ENCODE measurements around the gene ATP8A2.
"Not testable (repeated sequence)": the region's sequence is repeated elsewhere in the genome, so short reads cannot be mapped to it uniquely, and the experiment has no call there.

The ATP8A2 gene

GRCh38 chr13:25538276-25538675 is 166.5 kb downstream of the ATP8A2 start:
- no peak for DNase-seq (ENCODE audit: low read depth in 4 of 4, low spot score in 1 of 4)

- DNase-seq (ENCODE audit: low read depth in 4 of 4, low spot score in 1 of 4): no peak
These were observed 169.8 kb downstream of the ATP8A2 start for GRCh38 chr13:25541434-25542123.

GRCh38 chr13:25548991-25549390 is 177.2 kb downstream of the ATP8A2 start:
- not testable (repeated sequence) for DNase-seq (ENCODE audit: low read depth in 4 of 4, low spot score in 1 of 4)

GRCh38 chr13:25561812-25562211 is 190.0 kb downstream of the ATP8A2 start:
- no peak for DNase-seq (ENCODE audit: low read depth in 4 of 4, low spot score in 1 of 4)

DNA sequence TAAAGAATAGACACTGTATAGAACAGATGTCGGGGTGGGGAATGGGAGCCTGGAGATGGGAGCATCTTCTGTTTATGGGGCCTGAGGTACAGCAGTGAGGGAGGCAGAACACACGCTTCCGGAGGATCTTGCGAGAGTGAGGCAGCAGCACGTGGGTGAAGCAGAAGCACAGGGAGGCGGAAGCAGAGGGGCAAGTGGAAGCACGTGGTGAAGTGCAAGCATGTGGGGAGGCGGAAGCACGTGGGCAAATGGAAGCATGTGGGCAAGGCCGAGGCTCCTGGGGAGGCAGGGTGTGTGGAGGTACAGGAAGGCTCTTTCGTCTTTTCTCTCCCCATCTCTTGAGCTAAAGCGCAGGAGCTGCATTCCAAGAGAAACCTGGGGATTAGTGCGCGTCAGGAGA is 198.4 kb downstream of the ATP8A2 start:
- no peak for DNase-seq (ENCODE audit: low read depth in 4 of 4, low spot score in 1 of 4)

GRCh38 chr13:25571237-25571636 is 199.5 kb downstream of the ATP8A2 start:
- DNase-seq (ENCODE audit: low read depth in 4 of 4, low spot score in 1 of 4): no peak

DNA sequence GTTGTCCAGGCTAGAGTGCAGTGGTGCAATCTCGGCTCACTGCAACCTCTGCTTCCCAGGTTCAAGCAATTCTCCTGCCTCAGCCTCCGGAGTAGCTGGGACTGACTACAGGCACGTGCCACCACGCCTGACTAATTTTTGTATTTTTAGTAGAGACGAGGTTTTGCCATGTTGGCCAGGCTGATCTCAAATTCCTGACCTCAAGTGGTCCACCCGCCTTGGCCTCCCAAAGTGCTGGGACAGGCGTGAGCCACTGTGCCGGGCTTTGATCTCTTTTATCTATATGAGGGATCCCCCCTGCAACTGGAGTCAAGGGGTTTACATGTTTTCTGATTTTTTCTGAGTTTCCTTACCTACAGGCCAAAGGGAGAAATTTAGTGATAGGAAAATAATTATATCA is 200.4 kb downstream of the ATP8A2 start:
- not testable (repeated sequence) for DNase-seq (ENCODE audit: low read depth in 4 of 4, low spot score in 1 of 4)

DNA sequence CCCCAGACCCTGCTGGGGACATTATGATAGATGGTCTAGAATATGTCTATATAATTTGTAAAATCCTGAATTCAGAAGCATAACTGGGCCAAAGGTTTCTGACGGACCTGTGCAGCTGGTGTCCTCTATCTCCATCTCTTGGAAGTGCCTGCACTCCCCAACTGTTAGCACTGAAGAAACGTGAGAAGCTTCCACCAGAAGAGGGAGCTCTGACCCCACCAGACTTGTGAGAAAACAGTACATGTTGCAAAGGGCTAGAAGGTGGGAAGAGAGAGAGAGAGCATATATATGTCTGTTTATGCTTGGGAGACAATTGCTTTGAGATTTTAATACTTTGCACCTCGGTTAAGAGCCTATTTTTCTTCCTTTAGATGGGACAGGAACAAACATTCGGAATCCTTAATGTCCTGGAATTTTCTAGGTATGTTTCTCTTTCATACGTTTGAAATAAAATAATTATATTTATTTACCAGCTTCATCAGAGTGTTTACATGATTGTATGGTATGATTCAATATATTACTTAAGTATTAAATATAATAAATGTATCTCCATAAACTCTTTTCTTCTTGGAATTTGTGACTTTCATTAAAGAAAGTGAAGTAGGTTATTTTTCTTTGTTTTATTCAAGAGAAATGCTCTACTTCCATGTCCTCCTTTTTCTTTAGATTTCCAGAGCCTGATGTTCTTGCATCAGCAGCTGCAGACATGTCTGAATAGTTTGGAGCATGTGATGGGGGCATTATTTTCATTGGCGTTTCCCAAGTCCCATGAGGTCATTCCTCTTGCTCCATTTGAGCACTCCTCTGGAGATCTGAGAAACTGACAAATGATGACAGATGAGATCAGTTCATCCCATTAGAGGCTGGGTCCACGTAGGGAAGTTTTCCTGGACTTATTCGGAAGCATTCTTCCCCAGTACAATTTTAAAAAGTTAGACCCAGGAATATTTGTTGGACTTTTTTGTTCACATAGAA is 202.9 kb downstream of the ATP8A2 start:
- peak; percentile 52 to 67 (median 56) for DNase-seq (ENCODE audit: low read depth in 4 of 4, low spot score in 1 of 4)

DNA sequence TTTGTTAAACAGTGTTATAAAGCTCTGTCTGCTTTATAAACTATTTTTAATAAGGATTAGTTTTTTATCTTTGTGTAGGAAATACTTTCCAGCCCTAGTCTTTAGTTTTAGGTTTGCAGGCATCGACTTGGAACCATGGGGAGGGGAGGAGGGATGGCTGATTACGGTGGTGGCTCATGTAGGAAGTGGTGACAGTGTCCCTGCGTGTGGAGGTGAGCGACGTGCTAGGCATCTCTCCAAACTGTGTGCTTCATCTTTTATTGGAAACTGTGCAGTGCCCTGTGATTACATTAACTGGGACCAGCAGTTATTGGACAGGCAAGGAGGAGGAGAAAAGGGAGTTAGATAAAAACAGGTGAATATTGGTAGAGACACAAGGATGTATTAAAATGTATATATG is 203.8 kb downstream of the ATP8A2 start:
- no peak for DNase-seq (ENCODE audit: low read depth in 4 of 4, low spot score in 1 of 4)

DNA sequence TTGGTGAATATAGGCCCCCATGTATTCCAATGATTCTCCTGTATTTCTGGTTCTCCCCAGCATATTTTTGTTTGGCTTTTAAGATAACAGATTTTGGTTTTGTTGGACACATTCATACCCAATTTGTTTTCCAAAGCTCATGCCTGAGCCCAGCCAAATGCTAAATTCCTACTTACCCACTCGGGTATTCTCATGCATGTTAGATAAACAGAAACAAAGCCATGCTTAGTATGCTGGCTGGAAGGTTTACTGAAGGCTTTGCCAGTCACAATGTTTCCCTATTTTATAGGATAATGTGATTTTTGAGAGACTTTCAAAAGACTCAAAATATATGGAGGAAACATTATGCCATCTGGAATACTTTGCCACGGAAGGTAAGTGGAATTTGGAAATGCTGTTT is 206.8 kb downstream of the ATP8A2 start:
- no peak for DNase-seq (ENCODE audit: low read depth in 4 of 4, low spot score in 1 of 4)

DNA sequence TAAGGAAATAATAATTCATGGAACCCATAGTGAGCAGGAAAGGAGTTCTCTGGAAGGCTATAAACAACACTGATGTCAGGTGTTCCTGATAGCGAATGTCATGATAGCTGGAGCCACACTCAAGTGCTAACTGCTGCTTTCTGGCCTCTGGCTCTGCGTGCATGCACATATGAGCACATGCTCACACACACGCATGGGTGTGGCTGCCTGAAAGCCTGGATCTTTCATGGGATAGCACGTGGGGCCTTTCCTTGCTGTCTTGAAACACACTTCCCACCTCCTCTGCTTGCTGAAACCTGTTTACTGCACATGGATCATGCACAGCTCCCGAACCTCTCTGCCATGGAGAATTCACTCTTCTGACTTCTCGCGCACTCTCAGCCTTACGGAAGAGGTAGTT is 207.4 kb downstream of the ATP8A2 start:
- no peak for DNase-seq (ENCODE audit: low read depth in 4 of 4, low spot score in 1 of 4)

- no peak for DNase-seq (ENCODE audit: low read depth in 4 of 4, low spot score in 1 of 4)
These were observed 209.6 kb downstream of the ATP8A2 start for GRCh38 chr13:25581351-25581750.

GRCh38 chr13:25584087-25584486 is 212.3 kb downstream of the ATP8A2 start:
- no peak for DNase-seq (ENCODE audit: low read depth in 4 of 4, low spot score in 1 of 4)

DNA sequence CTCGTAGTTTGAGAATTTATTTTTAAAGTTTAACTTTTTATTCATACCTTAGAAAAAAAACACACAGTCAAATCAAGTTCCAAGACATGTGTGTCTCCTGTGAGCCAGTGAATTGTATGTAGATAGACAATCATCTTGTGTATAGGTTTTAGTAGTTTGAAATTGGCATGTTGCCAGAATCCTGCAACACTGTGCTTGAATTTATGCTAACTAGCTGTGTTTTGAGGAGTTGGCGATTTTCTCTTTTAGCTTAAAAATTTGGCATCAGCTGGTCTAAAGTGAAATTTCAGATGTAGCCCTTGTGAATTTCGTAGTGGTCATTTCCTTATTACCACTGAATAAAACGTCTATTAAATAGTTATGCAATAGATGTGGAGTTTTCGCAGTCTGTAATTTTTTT is 213.2 kb downstream of the ATP8A2 start:
- DNase-seq (ENCODE audit: low read depth in 4 of 4, low spot score in 1 of 4): no peak

GRCh38 chr13:25587326-25587980 is 215.7 kb downstream of the ATP8A2 start:
- DNase-seq (ENCODE audit: low read depth in 4 of 4, low spot score in 1 of 4): no peak

- no peak for DNase-seq (ENCODE audit: low read depth in 4 of 4, low spot score in 1 of 4)
These were observed 216.7 kb downstream of the ATP8A2 start for GRCh38 chr13:25588336-25589060.

DNA sequence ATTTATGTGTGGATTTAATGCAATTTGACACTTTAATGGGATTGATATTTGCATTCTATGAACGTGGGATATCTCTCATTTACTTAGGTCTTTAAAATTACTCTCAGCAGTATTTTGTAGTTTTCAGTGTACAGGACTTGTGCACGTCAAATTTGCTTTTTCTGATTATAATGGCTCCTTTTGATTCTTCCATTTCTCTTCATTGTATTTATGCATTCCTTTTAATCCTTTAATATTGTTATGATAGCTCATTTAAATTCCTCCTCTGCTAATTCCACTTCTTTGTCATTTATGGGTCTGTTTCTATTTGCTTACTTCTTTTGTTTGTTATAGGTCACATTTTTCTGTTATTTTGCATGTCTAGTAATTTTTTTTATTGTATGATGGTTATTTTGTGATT is 226.6 kb downstream of the ATP8A2 start:
- no peak for DNase-seq (ENCODE audit: low read depth in 4 of 4, low spot score in 1 of 4)

DNA sequence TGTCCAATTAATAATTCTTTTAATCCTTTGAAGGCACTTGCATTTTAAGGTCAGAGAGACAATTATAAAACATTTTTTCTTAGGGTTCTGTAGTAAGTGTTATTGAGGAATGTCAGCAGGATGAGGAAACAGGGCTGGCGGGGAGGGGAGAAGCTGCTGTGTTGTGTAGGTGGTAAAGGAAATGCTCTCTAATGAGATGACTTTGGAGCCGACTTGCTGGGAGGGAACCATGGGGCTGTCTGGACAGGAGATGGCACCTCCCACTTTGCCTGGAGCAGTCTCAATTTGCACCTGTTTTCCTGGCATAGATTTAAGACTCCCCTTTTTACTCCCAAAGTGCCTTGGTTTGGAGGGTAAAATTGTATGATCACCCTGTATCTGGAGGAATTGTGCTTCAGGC is 230.4 kb downstream of the ATP8A2 start:
- DNase-seq (ENCODE audit: low read depth in 4 of 4, low spot score in 1 of 4): no peak

DNA sequence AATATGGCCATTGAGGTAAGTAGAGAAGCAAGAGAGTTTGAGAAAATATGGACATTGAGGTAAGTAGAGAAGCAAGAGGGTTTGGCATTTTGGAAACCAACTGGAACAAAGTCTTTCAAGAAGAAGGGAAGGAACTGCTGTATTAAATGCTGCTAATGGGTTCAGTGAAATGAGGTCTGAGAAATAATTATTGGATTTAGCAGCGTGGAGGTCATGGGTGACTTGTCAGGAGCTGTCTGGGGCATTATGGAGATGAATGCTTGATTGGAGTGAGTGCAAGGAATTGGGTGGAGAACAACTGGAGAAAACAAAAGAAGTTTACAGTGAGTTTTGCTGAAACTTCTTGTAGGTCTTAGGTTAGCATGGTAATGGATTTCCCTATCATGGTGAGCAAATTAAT is 232.3 kb downstream of the ATP8A2 start:
- DNase-seq (ENCODE audit: low read depth in 4 of 4, low spot score in 1 of 4): no peak

- no peak for DNase-seq (ENCODE audit: low read depth in 4 of 4, low spot score in 1 of 4)
These were observed 235.3 kb downstream of the ATP8A2 start for GRCh38 chr13:25607096-25607495.

GRCh38 chr13:25608181-25608580 is 236.4 kb downstream of the ATP8A2 start:
- no peak for DNase-seq (ENCODE audit: low read depth in 4 of 4, low spot score in 1 of 4)
